ENCODE measurements around the gene GPX4.

Gene GPX4

DNA sequence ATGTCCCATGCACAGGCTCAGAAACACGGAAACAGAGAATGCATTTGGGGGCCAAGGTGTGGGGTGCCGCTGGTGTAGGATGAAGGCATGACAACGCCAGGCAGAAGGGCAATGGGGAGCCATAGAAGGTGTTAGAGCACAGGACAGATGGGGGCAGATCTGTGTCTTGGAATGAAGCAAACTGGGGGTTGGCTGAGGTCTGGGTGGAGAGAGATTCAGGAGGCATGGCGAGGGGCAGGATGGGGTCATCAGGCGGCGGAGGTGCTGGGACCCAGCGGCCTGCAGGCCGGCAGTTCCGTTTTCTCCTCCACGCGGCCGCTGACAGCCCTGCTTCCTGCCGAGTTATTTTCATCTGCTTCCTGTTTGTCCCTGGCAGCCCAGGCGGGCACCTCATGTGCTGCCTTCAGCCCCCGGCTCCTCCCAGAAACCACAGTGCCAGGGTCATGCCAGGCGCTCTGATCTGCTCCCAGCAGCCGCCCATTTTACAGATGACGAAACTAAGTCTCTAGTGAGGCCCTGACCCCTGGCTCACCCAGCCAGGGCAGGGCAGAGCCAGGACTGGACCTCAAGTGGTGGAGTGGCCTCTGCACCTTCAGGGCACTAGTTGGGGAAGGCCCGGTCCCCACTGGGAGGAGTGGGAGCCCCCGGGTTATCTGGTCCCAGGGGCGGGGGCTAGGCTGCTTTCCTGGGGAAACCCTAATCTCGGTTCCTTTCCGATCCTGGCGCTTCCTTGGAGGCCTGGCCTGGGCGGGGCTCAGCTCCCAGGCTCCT is 34.6 kb upstream of the GPX4 start:
- DNase-seq: no peak

DNA sequence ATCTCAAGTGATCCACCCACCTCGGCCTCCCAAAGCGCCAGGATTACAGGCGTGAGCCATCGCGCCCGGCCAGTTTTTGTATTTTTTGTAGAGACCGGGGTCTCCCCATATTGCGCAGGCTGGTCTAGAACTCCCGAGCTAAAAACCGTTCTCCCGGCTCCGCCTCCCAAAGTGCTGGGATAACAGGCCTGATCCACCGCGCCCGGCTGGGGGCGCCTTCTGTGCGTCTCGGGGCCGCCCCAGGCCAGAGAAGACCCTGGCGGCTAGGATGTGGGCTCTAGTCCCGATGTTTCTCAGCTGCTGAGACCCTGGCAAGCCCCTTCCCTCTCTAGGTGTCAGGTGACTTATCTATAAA is 33.2 kb upstream of the GPX4 start:
- DNase-seq: no peak

DNA sequence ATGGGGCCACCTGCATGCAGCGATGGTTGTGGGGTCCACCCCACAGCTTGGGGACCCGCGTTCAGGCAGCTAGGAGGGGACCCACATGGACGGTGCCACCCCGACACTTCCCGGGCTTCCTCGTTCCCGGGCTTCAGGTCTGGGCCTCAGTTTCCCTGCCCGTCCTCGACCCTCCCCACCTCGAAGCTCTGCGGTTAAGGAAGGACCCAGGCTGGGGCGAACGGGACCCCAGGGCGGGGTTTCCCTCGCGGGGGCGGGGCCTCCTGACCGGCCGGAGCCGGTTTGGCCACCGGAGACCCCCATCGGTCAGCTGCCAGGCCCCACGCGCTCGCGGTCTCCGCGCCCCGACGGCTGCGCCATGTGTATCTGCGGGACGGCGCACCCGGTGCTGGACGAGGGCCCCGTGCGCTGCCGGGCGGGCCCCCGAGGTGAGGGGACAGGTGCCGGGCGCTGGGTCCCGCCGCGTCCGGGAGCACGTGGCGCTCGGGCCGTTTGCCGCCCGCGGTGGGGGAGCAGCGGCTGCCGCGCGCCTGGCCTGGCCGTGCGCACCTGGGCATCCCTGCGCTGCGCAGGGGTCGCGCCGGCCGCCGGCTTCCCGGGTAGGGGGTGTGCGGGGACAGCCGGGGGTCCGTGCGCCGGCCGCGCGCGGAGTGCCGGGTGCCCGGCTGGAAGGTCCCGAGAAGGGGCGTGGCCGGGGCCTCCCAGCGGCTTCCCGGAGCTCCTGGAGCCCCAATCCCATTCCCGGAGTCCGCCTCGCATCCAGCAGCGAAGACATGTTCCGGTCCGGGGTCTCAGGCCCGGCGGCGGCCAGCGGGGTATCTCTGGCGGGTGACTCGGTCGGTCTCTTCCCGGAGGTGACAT is 32.6 kb upstream of the GPX4 start:
- DNase-seq: no peak

DNA sequence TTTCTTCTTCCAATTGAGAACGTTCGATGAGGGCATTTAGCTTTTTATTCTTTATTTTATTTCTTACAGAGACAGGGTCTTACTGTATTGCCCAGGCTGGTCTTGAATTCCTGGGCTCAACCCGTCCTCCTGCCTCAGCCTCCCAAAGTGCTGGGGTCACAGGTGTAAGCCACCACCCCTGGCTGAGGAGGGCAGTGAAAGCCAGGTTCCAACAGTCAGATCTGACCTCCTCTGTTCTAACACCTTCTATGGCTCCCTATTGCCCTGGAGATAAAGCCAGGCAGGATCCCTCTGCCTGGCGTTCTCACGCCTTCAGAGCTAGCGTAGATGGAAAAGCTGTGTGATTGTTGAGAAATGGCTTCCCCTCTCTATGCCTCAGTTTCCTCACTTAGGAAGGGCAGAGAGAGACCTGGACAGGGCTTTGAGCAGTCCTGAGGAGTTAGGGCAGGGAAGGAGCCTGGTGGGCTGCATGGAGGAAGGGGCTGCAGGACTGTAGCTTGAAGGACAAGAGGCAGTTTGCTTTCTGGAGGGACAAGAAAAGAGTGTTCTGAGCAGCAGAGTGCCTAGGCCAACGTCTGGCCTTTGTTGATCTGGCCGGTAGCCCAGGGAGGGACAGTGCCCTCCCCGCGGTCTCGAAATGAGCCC is 31.3 kb upstream of the GPX4 start:
- no peak for DNase-seq

DNA sequence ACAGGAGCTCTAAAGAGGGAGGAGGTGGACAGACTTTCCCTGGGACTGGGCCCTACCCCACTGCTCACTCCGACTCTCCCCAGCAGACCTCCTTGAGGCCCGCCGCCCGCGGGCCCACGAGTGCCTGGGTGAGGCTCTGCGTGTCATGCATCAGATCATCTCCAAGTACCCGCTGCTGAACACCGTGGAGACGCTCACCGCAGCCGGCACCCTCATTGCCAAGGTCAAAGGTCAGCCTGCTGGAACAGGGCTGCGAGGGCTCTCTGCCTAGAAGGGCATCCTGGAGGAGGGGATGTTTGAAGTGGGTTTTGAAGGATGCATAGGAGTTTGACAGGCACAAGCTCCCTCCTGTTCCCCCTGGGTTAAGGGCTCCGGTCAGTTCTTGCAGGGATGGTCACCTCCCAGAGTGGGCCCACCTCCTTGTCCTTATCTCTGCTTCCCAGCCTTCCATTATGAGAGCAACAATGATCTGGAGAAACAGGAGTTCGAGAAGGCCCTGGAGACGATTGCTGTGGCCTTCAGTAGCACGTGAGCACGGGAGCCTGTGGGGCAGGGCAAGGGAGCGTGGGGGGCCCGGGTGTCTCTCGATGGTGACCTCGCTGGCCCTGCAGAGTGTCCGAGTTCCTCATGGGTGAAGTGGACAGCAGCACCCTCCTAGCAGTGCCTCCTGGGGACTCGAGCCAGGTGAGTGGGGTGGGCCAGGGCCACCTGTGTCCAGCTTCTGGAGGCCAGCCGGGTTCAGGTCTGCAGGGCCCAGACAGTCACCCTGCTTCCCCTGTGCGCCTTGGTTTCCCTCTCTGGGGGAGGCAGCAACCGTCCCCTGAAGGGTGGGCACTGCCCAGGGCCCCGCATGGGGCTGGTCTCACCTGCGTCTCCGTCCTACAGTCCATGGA is 30.5 kb upstream of the GPX4 start:
- no peak for DNase-seq

DNA sequence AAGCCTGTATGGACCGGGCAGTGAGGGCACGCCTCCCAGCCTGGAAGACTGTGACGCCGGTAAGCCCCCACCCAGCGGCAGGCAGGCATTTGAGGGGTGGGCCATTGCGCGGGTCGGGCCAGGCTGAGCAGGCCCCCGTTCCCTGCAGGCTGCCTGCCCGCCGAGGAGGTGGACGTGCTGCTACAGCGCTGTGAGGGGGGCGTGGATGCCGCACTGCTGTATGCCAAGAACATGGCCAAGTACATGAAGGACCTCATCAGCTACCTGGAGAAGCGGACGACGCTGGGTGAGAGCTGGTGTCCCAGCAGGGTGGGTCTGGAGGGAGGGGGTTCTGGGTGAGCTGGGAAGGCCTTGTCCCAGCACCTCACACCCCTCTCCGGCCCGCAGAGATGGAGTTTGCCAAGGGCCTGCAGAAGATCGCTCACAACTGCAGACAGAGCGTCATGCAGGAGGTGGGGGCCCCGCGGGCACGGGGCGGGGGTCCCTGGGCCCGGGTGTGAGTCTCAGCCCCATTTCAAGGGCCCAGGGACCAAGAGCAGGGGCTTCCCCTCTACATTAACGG is 29.8 kb upstream of the GPX4 start:
- DNase-seq: no peak

DNA sequence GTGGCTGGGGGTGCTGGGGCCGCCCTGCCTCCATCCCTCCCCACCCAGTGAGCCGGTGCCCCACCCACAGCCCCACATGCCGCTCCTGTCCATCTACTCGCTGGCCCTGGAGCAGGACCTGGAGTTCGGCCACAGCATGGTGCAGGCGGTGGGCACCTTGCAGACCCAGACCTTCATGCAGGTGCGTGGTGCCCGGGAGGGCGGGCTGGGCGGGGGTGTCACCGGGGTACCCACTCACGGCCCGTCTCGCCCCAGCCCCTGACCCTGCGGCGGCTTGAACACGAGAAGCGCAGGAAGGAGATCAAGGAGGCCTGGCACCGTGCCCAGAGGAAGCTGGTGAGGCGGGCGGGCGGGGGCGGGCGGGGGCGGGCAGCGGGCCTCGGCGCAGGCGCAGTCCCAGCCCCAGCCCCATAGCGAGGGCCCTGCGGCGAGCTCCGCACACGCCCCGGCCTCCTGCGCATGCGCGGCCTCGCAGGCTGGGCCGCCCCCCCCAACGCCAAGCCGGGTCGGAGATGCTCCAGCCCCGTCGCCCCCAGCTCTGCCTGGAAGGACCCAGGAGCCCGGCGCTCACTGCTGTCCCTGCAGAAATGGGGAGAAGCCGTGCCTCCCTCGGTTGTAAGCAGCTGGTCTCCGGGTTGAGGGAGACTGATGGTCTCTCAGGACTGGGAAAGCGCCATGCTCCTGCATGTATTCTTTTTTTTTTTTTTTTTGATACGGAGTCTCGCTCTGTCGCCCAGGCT is 29.1 kb upstream of the GPX4 start:
- DNase-seq: no peak

DNA sequence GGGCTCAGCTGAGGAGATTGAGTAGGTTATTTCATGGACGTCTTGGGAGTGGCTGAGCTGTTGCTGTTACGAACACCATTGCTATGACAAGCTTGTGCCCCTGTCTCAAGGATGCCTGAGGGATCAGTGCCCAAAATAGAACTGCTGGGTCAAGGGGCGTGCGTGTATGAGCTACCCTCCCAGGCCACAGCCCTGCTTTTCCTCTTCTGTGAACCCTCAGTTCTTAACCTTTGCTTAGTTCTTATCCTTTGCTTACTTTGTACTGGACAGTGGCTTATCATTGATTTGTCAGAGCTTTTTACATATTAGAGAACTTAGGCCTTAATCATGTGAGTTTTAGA is 27.8 kb upstream of the GPX4 start:
- DNase-seq: no peak

DNA sequence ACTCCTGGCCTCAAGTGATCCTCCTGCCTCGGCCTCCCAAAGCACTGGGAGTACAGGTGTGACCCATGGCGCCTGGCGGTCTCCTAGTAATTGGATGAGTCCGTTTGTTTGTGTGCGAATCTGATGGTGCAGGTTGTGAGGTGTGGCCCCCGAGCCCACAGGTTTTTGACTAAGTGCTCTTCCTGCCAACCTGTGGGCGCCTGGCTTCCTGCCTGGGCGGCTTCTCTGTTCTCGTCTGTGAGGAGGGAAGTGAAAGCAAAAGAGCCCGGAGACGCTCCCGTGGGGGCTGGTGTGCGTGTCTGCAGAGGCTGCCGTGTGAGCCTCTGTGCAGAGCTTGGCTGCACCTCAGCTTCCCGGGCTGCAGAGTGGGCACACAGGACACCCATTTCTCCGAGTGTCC is 26.8 kb upstream of the GPX4 start:
- DNase-seq: no peak

DNA sequence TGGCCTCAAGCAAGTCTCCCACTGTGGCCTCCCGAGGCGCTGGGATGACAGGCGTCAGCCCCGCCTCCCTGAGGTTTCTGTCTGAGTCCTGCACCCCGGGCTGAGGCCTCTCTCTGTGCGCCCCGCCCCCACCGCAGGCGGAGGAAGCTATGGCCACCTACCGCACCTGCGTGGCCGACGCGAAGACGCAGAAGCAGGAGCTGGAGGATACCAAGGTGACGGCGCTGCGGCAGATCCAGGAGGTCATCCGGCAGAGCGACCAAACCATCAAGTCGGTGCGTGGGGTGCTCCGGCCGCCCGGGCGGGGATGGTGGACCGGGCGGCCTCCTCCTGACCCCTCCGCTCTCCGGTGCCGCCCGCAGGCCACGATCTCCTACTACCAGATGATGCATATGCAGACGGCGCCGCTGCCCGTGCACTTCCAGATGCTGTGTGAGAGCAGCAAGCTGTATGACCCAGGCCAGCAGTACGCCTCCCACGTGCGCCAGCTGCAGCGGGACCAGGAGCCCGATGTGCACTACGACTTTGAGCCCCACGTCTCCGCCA is 24.2 kb upstream of the GPX4 start:
- DNase-seq: no peak

DNA sequence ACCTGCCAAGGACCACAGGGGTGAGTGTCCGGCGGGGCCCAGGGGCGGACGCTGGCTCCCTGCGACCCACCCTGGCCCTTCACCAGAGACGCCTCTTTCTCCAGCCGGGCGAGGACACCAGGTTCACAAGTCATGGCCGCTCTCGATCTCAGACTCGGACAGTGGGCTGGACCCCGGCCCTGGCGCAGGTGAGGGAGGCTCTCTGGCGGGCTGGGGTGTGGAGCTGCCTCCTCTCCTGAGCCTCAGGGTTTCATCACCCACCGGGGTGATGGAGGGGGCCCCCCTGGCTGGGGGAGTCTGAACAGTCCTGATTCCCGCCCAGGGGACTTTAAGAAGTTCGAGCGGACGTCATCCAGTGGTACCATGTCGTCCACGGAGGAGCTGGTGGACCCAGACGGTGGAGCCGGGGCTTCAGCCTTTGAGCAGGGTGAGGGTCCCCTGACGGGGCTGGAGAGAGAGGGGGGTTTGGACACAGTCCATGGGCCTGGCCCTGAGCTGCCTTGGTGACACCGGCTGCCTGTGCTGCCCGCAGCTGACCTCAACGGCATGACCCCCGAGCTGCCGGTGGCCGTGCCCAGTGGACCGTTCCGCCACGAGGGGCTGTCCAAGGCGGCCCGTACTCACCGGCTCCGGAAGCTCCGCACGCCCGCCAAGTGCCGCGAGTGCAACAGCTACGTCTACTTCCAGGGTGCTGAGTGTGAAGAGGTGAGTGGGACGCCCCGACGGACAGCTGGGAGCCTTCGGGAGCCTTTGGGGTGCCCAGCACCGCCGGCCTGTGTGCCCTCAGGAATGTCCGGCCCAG is 23.2 kb upstream of the GPX4 start:
- no peak for DNase-seq

DNA sequence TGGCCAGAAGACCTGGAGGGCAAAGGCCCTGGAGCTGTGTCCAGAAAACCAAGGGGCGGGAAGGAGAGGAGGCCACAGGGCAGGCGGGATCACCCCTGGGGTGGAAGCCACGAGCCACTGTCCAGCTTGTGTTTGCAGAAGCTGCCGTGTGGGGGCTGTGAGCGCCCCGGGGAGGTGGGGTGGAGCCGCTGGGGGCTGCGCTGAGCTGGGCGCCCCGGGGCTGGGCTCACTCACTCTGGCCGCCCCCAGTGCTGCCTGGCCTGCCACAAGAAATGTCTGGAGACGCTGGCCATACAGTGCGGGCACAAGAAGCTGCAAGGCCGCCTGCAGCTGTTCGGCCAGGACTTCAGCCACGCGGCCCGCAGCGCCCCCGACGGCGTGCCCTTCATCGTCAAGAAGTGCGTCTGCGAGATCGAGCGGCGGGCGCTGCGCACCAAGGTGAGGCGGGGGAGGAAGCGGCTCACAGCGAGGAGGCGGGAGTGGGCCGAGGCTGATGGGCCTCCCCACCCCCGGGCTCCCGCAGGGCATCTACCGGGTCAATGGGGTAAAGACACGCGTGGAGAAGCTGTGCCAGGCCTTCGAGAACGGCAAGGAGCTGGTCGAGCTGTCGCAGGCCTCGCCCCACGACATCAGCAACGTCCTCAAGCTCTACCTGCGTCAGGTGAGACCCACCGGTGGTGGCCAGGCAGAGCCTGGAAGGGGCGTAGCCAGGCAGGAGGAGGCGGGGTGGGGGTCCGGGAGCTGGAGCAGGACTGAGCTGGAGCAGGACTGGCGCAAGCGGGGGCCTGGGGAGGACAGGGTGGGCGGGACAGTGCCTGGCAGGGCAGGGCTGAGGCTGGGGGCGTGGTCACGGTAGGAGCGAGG is 22.3 kb upstream of the GPX4 start:
- DNase-seq: peak; percentile 15

DNA sequence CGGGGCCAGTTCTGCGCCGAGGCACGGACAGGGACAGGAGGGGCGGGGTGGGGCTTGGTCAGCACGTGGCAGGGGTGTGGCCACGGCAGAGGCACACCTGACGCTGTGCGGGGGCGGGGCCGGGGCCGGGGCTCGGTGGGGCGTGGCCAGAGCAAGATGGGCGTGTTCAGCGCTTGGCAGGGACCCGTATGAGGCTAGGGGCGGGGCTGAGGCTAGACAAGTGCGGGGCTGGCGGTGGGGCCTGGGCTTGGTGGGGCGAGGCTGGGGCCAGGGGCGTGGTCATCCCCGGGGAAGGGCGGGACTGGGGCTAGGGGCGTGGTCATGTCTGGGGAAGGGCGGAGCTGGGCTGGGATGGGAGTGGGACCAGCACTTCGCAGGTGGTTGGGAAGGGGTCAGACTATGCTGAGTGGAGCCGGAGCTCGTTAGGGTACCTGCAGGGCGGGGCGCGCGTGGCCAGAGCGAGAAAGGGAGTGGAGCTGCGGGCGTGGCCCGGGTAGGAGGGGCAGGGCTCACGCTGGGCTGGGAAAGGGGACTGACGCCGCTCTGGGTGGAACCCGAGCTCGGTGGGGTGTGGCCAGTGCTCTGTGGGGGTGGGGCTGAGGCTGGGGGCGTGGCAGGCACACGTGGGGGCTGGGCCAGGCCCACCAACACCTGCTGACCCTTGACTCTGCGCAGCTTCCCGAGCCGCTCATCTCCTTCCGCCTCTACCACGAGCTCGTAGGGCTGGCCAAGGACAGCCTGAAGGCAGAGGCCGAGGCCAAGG is 21.4 kb upstream of the GPX4 start:
- DNase-seq: peak; percentile 45

DNA sequence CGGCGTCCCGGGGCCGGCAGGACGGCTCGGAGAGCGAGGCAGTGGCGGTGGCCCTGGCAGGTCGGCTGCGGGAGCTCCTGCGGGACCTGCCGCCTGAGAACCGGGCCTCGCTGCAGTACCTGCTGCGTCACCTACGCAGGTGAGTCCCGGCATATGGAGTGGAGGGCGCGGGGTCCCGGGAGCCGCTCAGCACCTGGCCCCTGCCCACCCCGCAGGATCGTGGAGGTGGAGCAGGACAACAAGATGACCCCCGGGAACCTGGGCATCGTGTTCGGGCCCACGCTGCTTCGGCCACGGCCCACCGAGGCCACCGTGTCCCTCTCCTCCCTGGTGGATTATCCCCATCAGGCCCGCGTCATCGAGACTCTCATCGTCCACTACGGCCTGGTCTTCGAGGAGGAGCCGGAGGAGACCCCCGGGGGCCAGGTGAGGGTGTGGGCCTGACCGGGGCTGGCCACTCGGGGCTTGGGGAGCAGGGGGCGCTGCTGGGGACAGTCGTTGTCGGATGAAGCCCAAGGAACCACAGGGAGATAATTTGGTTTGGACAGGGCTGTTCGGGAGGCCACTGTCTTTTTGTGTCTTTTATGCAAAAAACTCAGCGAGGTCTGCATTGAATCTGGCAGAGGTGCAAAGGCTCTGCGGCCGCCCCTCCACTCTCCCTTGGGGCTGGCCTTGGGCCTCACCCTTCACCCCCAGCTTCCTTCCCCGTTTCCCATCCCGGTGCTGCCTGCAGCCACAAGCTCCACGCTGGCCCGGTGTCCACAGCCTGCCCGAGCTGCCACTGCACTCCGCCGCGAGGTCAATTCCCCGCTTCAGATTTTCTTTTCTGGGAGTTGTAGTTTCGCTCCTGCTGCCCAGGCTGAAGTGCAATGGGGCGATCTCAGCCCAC is 20.6 kb upstream of the GPX4 start:
- DNase-seq: peak; percentile 13

DNA sequence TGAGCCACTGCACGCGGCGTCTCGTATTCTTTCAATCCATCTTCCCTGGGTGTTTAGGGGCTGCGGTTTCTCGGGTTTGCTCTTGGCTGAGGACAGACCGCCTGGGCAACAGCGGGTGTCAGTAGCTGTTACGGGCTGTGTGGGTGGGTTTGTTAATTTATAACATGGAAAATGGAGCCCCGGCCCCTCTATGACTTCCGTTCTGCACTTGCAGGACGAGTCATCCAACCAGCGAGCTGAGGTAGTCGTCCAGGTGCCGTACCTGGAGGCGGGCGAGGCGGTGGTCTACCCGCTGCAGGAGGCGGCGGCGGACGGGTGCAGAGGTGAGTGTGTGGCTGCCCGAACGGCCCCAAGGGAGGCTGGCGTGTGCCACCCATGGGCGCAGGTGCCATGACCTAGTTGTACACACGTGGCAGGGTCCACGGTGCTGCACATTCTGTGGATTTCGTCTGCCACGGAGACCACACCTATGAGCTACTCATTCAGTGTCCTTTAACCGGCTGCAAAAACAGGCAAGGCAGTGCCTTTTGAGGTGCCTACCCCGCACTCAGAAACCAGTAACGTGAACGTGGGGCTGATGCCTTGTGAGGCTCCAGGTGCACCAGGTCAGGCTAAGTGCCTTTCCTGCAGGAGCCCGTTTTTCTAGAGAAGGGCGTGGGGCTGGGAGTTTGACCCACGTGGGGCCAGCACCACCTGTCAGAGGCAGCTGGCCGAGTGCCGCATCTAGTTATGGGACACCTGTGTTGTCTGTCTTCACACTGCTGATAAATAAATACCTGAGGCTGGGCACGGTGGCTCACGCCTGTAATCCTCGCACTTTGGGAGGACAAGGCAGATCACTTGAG is 19.5 kb upstream of the GPX4 start:
- peak; percentile 24 for DNase-seq

DNA sequence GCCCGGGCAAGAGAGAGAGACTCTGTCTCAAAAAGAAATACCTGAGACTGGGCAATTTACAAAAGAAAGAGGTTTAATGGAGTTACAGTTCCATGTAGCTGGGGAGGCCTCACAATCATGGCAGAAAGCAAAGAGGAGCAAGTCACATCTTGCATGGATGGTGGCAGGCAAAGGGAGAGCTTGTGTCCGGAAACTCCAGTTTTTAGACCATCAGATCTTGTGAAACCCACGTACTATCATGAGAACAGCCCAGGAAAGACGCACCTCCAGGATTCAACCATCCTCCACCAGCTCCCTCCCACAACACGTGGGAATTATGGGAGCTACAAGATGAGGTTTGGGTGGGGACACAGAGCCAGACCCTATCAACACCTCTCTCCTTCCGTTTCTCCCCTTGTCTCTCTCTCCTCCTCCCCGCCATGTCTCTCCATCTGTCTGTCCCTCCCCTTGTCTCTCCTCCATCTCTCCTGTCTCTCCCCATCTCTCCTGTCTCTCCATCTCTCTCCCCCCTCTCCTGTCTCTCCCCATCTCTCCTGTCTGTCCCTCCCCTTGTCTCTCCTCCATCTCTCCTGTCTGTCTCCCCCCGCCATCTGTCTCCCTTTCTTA is 18.6 kb upstream of the GPX4 start:
- DNase-seq: no peak

All from right hindlimb (tissue), 1 donor.